H9 (cell line): ENCODE measurements around the gene GAMT. TPM values are rescaled to one million over a fixed set of nuclear protein-coding genes. Genes with fewer than 3 reads are reported as not detected.
A peak's percentile ranks its signal among the peaks of the same experiment; 100 is the strongest.

ENCODE experiments used
- DNase-seq: peaks from one replicate; pipeline ENCODE4 v3.0.0-alpha.2; 2017
- H2AFZ ChIP-seq: one replicate; pipeline ENCODE4 v1.6.1; 2013; ENCODE audit warnings: mild to moderate bottlenecking, low read length, control low read depth, moderate library complexity
- H2AK5ac ChIP-seq: 2 replicates; pipeline ENCODE4 v1.6.1; 2013; ENCODE audit warnings: low read length, control low read depth, mixed read lengths; ENCODE audit not compliant: insufficient read length
- H2BK120ac ChIP-seq: one replicate; pipeline ENCODE4 v1.6.1; 2013; ENCODE audit warnings: low read depth, mild to moderate bottlenecking, low read length, control low read depth, inconsistent platforms; ENCODE audit not compliant: poor library complexity, severe bottlenecking
- H2BK12ac ChIP-seq: 2 replicates; pipeline ENCODE4 v1.6.1; 2013; ENCODE audit warnings: low read length, control low read depth, mixed read lengths, low read depth; ENCODE audit not compliant: insufficient read length
- H2BK15ac ChIP-seq: 2 replicates; pipeline ENCODE4 v1.6.1; 2013; ENCODE audit warnings: low read depth, low read length, control low read depth
- H2BK20ac ChIP-seq: one replicate; pipeline ENCODE4 v1.6.1; 2013; ENCODE audit warnings: low read depth, mild to moderate bottlenecking, low read length, control low read depth, inconsistent platforms; ENCODE audit not compliant: poor library complexity, severe bottlenecking
- H2BK5ac ChIP-seq: 2 replicates; pipeline ENCODE4 v1.6.1; 2013; ENCODE audit warnings: low read length, control low read depth, mixed read lengths; ENCODE audit not compliant: insufficient read length
- H3K14ac ChIP-seq: 2 replicates; pipeline ENCODE4 v1.6.1; 2013; ENCODE audit warnings: low read length, control low read depth; ENCODE audit not compliant: insufficient read depth
- H3K18ac ChIP-seq: 2 replicates; pipeline ENCODE4 v1.6.1; 2013; ENCODE audit warnings: low read depth, mild to moderate bottlenecking, mixed read lengths, low read length, control low read depth; ENCODE audit not compliant: insufficient read length
- H3K23ac ChIP-seq: 2 replicates; pipeline ENCODE4 v1.6.1; 2013; ENCODE audit warnings: low read length, control low read depth, mixed read lengths, low read depth; ENCODE audit not compliant: insufficient read length
- H3K23me2 ChIP-seq: 2 replicates; pipeline ENCODE4 v1.6.1; 2013; ENCODE audit warnings: low read depth, mild to moderate bottlenecking, mixed read lengths, low read length, control low read depth; ENCODE audit not compliant: insufficient read length, poor library complexity, severe bottlenecking
- H3K27ac ChIP-seq: 2 replicates; pipeline ENCODE4 v1.5.1; 2013; ENCODE audit warnings: low read length, control low read depth, mixed read lengths, low read depth; ENCODE audit not compliant: insufficient read length
- H3K27me3 ChIP-seq: 2 replicates; pipeline ENCODE4 v1.6.1; 2013; ENCODE audit warnings: low read length, control low read depth, inconsistent platforms; ENCODE audit not compliant: insufficient read depth
- H3K4ac ChIP-seq: 2 replicates; pipeline ENCODE4 v1.6.1; 2013; ENCODE audit warnings: low read depth, mild to moderate bottlenecking, control low read depth, inconsistent platforms, low read length, moderate library complexity
- H3K4me1 ChIP-seq: 2 replicates; pipeline ENCODE4 v1.6.1; 2013; ENCODE audit warnings: low read length, control low read depth, inconsistent platforms; ENCODE audit not compliant: insufficient read depth
- H3K4me2 ChIP-seq: 2 replicates; pipeline ENCODE4 v1.6.1; 2013; ENCODE audit warnings: low read length, control low read depth, mixed read lengths; ENCODE audit not compliant: insufficient read length, insufficient read depth
- H3K56ac ChIP-seq: 2 replicates; pipeline ENCODE4 v1.6.1; 2013; ENCODE audit warnings: low read depth, mild to moderate bottlenecking, mixed read lengths, low read length, control low read depth; ENCODE audit not compliant: insufficient read length
- H3K79me1 ChIP-seq: 2 replicates; pipeline ENCODE4 v1.6.1; 2013; ENCODE audit warnings: low read depth, mild to moderate bottlenecking, moderate library complexity, low read length, control low read depth, inconsistent platforms; ENCODE audit not compliant: insufficient read depth, poor library complexity, severe bottlenecking
- H3K79me2 ChIP-seq: 2 replicates; pipeline ENCODE4 v1.6.1; 2013; ENCODE audit warnings: low read length, control low read depth, inconsistent platforms; ENCODE audit not compliant: insufficient read depth
- H3K9ac ChIP-seq: 2 replicates; pipeline ENCODE4 v1.6.1; 2013; ENCODE audit warnings: low read length, control low read depth, mixed read lengths; ENCODE audit not compliant: insufficient read length; ENCODE audit errors: extremely low read depth
- H3K9me3 ChIP-seq: one replicate; pipeline ENCODE4 v1.6.1; 2013; ENCODE audit warnings: low read depth, low read length, inconsistent platforms; ENCODE audit not compliant: control insufficient read depth
- H3T11ph ChIP-seq: one replicate; pipeline ENCODE4 v1.6.1; 2013; ENCODE audit warnings: mild to moderate bottlenecking, low read length, control low read depth, inconsistent platforms
- H4K20me1 ChIP-seq: one replicate; pipeline ENCODE4 v1.6.1; 2013; ENCODE audit not compliant: control insufficient read depth, insufficient read length, insufficient read depth
- H4K5ac ChIP-seq: 2 replicates; pipeline ENCODE4 v1.6.1; 2013; ENCODE audit warnings: low read depth, mild to moderate bottlenecking, mixed read lengths, low read length, control low read depth; ENCODE audit not compliant: insufficient read length
- H4K8ac ChIP-seq: replicated peaks from 2 replicates; pipeline ENCODE4 v1.6.1; 2013; ENCODE audit warnings: low read length, control low read depth, mixed read lengths, low read depth; ENCODE audit not compliant: insufficient read length
- H4K91ac ChIP-seq: 2 replicates; pipeline ENCODE4 v1.6.1; 2013; ENCODE audit warnings: low read depth, mild to moderate bottlenecking, moderate library complexity, mixed read lengths, low read length, control low read depth; ENCODE audit not compliant: insufficient read length
- H3K27ac Mint-ChIP-seq, 3 experiments: 2 replicates in 2 of 3; 3 replicates in 1 of 3; pipeline ENCODE4 v1.8.0; 2020 to 2021; ENCODE audit warnings: mixed read lengths in 3 of 3, mild to moderate bottlenecking in 1 of 3, moderate library complexity in 1 of 3
- H3K27me3 Mint-ChIP-seq: 2 replicates; pipeline ENCODE4 v1.8.0; 2021; ENCODE audit warnings: low read depth, mild to moderate bottlenecking, moderate library complexity, mixed read lengths
- H3K36me3 Mint-ChIP-seq, 3 experiments: 2 replicates in 2 of 3; 3 replicates in 1 of 3; pipeline ENCODE4 v1.8.0; 2020 to 2021; ENCODE audit warnings: low read depth in 3 of 3, mixed read lengths in 3 of 3; ENCODE audit not compliant: insufficient read depth in 1 of 3
- H3K4me1 Mint-ChIP-seq, 2 experiments: 2 replicates each; pipeline ENCODE4 v1.8.0; 2020; ENCODE audit warnings: mixed read lengths in 2 of 2
- H3K4me3 Mint-ChIP-seq, 2 experiments: 2 replicates in 1 of 2; 3 replicates in 1 of 2; pipeline ENCODE4 v1.8.0; 2020 to 2021; ENCODE audit warnings: mild to moderate bottlenecking in 2 of 2, mixed read lengths in 2 of 2, moderate library complexity in 1 of 2
- H3K9me3 Mint-ChIP-seq, 2 experiments: 2 replicates in 1 of 2; 3 replicates in 1 of 2; pipeline ENCODE4 v1.8.0; 2020; ENCODE audit warnings: mild to moderate bottlenecking in 2 of 2, mixed read lengths in 2 of 2, moderate library complexity in 1 of 2
- WGBS: extraction: QIAGEN DNeasy Blood & Tissue Kit; methylation state at CpG from one replicate; pipeline ENCODE4 v1.1.7; 2013; ENCODE audit warnings: missing lambda C conversion rate, low lambda C conversion rate, mixed read lengths; ENCODE audit not compliant: insufficient read length; ENCODE audit errors: extremely low coverage; 5-methylcytosine and 5-hydroxymethylcytosine counted together
- total RNA-seq: library from RNA; stranded (reverse); gene quantifications from 2 replicates; pipeline ENCODE4 v1.2.1, GENCODE V29; 2021
- TF ChIP-seq, protein P1 (sequence below): fragments of 200-600 bp; sonication (generic); conservative IDR thresholded peaks from 3 replicates; pipeline ENCODE4 v1.8.0; 2021; ENCODE audit warnings: antibody characterized with exemption, mild to moderate bottlenecking

Gene GAMT
- total RNA-seq, 1 experiment from 2014 or later, result 26.6 TPM

DNA sequence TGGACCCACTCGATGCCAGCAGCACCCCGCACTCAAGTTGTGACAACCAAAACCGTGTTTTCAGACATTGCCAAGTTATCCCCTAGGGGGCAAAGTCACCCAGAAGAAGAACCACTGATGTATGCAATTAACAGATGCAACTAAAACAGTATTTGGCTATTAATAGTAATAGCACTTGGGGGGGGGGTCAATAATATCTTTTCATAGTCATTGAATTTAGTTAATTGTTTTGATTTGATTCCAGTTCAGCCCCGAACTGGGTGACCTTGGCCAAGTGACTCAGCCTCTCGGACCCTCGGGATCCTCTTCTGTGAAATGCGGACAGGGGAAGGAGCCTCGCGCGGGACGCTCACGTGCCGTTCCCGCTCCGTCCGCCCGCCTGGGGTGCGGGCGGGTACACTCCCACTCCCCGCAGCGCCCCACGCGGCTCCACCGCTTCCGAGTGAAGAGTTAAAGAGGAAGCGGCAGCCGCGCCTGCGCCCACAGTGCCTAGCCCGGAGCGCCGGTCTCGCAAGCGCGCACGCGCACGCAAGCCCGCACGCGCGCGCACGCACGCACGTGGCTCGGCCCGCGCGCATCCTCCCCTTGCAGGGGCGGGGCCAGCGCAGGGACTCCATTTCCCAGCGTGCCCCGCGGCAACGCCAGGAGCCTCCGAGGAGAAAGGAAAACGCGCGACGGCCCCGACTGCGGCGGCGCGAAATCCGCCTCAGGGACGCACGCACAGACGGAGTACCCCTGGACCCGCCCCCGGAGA, 5.6 kb upstream of the GAMT start:
- H3K79me2 ChIP-seq, result peaks cover 39% of the 10 kb centered on the region
- no peak overlapping the region for H2BK5ac ChIP-seq
- no peak overlapping the region for H2AFZ ChIP-seq
- no CpG with 5 or more reads among the region's 72 CpGs for WGBS
- H4K91ac ChIP-seq, result no peak overlapping the region
- Mint-ChIP-seq H3K4me1 (peaks cover 30 to 42% of the 10 kb centered on the region in 2 experiments), H3K36me3 (peaks cover 16 to 24% (median 21%) of the 10 kb centered on the region in 3 experiments), H3K9me3 (no peaks in the 10 kb centered on the region), H3K27ac (peak overlapping the region in 1 of 3 experiments; percentile 54; a peak in 2 of 7 replicates), H3K4me3 (peak overlapping the region; percentile 59 to 78), H3K27me3 (peaks cover 10% of the 10 kb centered on the region)
- no peaks in the 10 kb centered on the region for H4K20me1 ChIP-seq
- no peak overlapping the region for H3K23ac ChIP-seq
- no peaks in the 10 kb centered on the region for H3K9me3 ChIP-seq
- no peak overlapping the region for H2AK5ac ChIP-seq
- no peak overlapping the region for H3K9ac ChIP-seq
- H3K14ac ChIP-seq, result no peak overlapping the region
- H3K23me2 ChIP-seq, result peaks cover 6% of the 10 kb centered on the region
- TF ChIP-seq, protein P1, sequence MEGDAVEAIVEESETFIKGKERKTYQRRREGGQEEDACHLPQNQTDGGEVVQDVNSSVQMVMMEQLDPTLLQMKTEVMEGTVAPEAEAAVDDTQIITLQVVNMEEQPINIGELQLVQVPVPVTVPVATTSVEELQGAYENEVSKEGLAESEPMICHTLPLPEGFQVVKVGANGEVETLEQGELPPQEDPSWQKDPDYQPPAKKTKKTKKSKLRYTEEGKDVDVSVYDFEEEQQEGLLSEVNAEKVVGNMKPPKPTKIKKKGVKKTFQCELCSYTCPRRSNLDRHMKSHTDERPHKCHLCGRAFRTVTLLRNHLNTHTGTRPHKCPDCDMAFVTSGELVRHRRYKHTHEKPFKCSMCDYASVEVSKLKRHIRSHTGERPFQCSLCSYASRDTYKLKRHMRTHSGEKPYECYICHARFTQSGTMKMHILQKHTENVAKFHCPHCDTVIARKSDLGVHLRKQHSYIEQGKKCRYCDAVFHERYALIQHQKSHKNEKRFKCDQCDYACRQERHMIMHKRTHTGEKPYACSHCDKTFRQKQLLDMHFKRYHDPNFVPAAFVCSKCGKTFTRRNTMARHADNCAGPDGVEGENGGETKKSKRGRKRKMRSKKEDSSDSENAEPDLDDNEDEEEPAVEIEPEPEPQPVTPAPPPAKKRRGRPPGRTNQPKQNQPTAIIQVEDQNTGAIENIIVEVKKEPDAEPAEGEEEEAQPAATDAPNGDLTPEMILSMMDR, result peak; percentile 68
- no peaks in the 10 kb centered on the region for H3K79me1 ChIP-seq
- peak overlapping the region; percentile 46 for H3K4me2 ChIP-seq
- H2BK20ac ChIP-seq, result no peak overlapping the region
- H2BK120ac ChIP-seq, result no peak overlapping the region
- H3K18ac ChIP-seq, result no peak overlapping the region
- no peak overlapping the region for H2BK12ac ChIP-seq
- no peak overlapping the region for H4K5ac ChIP-seq
- H3K27ac ChIP-seq, result no peak overlapping the region
- no peak overlapping the region for H3T11ph ChIP-seq
- H3K27me3 ChIP-seq, result no peaks in the 10 kb centered on the region
- H3K4me1 ChIP-seq, result no peaks in the 10 kb centered on the region; the same call in 1 of the 2 replicates
- no peak overlapping the region for H2BK15ac ChIP-seq
- H3K56ac ChIP-seq, result no peak overlapping the region
- H4K8ac ChIP-seq, result no peak overlapping the region
- peak; percentile 98 for DNase-seq
- H3K4ac ChIP-seq, result no peak overlapping the region
